ENCODE data around the gene DNAH6. TPM values are rescaled to one million over a fixed set of nuclear protein-coding genes. Genes with fewer than 3 reads are reported as not detected.

DNAH6 gene
- total RNA-seq, 1 donor from 2014 or later = 2.6 TPM

- H3K27ac Mint-ChIP-seq = no peak overlapping the region
Measured at GRCh38 chr2:84836215-84836614, 319.9 kb downstream of the DNAH6 start.

DNA sequence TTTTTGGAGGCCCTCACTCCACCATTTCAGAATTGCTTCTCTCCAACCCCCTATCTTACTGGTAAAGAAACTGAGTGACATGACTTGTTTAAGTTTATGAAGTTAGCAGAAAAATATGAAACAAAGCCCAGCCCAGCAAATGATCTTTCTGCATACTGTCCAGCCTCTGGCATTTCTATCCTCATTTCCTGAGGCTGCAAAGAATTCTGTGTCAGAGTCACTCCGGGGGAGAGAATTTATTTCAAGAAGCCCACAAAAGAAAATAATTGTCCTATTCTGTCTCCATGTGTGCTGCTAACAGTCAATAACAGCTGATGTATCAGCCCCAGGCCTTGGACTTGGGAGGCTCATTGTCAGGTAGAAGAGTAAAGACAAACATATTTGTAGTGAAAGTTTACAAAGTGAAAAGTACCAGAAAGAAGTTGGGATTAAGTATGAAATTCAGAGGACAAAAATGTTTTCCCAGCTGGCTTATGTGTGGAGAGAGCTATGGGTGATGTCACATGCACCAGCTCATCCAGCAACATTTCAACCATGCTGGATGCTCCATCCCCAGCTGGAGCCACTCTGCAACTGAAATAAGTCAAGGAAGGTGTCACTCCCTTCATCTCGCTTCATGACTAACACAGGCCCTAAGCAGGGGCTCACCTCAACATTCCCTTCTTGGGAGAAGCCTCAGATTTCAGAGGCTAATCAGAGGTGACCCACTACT, 322.3 kb downstream of the DNAH6 start:
- no peak for DNase-seq (ENCODE audit: low spot score)
- H3K4me1 ChIP-seq = peaks cover 6% of the 10 kb centered on the region
- Mint-ChIP-seq H3K27me3 (ENCODE audit: insufficient read depth, low read depth) (peaks cover 3% of the 10 kb centered on the region), H3K4me3 (no peak overlapping the region), H3K4me1 (peaks cover 8% of the 10 kb centered on the region), H3K9me3 (peaks cover 17% of the 10 kb centered on the region), H3K36me3 (no peaks in the 10 kb centered on the region), H3K27ac (no peak overlapping the region)
- H3K36me3 ChIP-seq = no peaks in the 10 kb centered on the region
- no peaks in the 10 kb centered on the region for H3K79me2 ChIP-seq (ENCODE audit: low read depth)
- H3K27ac ChIP-seq = no peak overlapping the region
- H3K27me3 ChIP-seq = no peaks in the 10 kb centered on the region
- TF ChIP-seq, protein P1, sequence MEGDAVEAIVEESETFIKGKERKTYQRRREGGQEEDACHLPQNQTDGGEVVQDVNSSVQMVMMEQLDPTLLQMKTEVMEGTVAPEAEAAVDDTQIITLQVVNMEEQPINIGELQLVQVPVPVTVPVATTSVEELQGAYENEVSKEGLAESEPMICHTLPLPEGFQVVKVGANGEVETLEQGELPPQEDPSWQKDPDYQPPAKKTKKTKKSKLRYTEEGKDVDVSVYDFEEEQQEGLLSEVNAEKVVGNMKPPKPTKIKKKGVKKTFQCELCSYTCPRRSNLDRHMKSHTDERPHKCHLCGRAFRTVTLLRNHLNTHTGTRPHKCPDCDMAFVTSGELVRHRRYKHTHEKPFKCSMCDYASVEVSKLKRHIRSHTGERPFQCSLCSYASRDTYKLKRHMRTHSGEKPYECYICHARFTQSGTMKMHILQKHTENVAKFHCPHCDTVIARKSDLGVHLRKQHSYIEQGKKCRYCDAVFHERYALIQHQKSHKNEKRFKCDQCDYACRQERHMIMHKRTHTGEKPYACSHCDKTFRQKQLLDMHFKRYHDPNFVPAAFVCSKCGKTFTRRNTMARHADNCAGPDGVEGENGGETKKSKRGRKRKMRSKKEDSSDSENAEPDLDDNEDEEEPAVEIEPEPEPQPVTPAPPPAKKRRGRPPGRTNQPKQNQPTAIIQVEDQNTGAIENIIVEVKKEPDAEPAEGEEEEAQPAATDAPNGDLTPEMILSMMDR (IDR thresholded peaks at IDR 0.05) = no peak
- TF ChIP-seq EZH2phosphoT487 (IDR thresholded peaks at IDR 0.05) (no peak), EZH2 (IDR thresholded peaks at IDR 0.05) (no peak)
- H4K20me1 ChIP-seq (ENCODE audit: low read depth) = no peaks in the 10 kb centered on the region
- H3K9ac ChIP-seq = no peak overlapping the region
- no peaks in the 10 kb centered on the region for H3F3A ChIP-seq (ENCODE audit: low read depth)
- H2AFZ ChIP-seq (replicated peaks) = no peak overlapping the region
- no peak overlapping the region for H3K4me2 ChIP-seq
- H3K4me3 ChIP-seq = no peak overlapping the region
- H3K9me3 ChIP-seq (ENCODE audit: low read depth) = peaks cover 5% of the 10 kb centered on the region

More at GRCh38 chr2:84836215-84836614, 319.9 kb downstream of the DNAH6 start:
- Mint-ChIP-seq H3K27me3 (ENCODE audit: insufficient read depth, low read depth) (peaks cover 2% of the 10 kb centered on the region), H3K4me1 (peaks cover 19% of the 10 kb centered on the region), H3K36me3 (no peaks in the 10 kb centered on the region), H3K9me3 (peaks cover 17% of the 10 kb centered on the region), H3K4me3 (no peak overlapping the region)
- Histone ChIP-seq H3K4me1 (peaks cover 14% of the 10 kb centered on the region), H3K27me3 (no peaks in the 10 kb centered on the region), H3F3A (ENCODE audit: low read depth) (no peaks in the 10 kb centered on the region), H3K9ac (no peak overlapping the region), H3K27ac (no peak overlapping the region), H4K20me1 (ENCODE audit: low read depth) (no peaks in the 10 kb centered on the region), H3K4me2 (no peak overlapping the region), H3K36me3 (no peaks in the 10 kb centered on the region), H2AFZ (replicated peaks) (no peak overlapping the region), H3K79me2 (ENCODE audit: low read depth) (no peaks in the 10 kb centered on the region), H3K4me3 (no peak overlapping the region), H3K9me3 (ENCODE audit: low read depth) (peaks cover 5% of the 10 kb centered on the region)
- TF ChIP-seq EZH2phosphoT487 (IDR thresholded peaks at IDR 0.05) (no peak), EZH2 (IDR thresholded peaks at IDR 0.05) (no peak)
- TF ChIP-seq, protein P1 (IDR thresholded peaks at IDR 0.05) = no peak
- DNase-seq (ENCODE audit: low spot score) = no peak

- no peak overlapping the region for H3K27ac Mint-ChIP-seq
- Histone ChIP-seq H3K36me3 (no peaks in the 10 kb centered on the region), H2AFZ (replicated peaks) (no peak overlapping the region), H3F3A (ENCODE audit: low read depth) (no peaks in the 10 kb centered on the region), H3K27ac (no peak overlapping the region), H4K20me1 (ENCODE audit: low read depth) (no peaks in the 10 kb centered on the region), H3K9me3 (ENCODE audit: low read depth) (peaks cover 5% of the 10 kb centered on the region), H3K27me3 (no peaks in the 10 kb centered on the region), H3K4me3 (no peak overlapping the region), H3K4me2 (no peak overlapping the region), H3K9ac (no peak overlapping the region), H3K4me1 (peaks cover 6% of the 10 kb centered on the region), H3K79me2 (ENCODE audit: low read depth) (no peaks in the 10 kb centered on the region)
- no peaks in the 10 kb centered on the region for H3K36me3 Mint-ChIP-seq
- H3K4me1 Mint-ChIP-seq = peaks cover 8% of the 10 kb centered on the region
- peaks cover 19% of the 10 kb centered on the region for H3K9me3 Mint-ChIP-seq
- no peak overlapping the region for H3K4me3 Mint-ChIP-seq
- peaks cover 2% of the 10 kb centered on the region for H3K27me3 Mint-ChIP-seq (ENCODE audit: insufficient read depth, low read depth)
- no peak for DNase-seq (ENCODE audit: low spot score)
- TF ChIP-seq EZH2 (IDR thresholded peaks at IDR 0.05) (no peak), EZH2phosphoT487 (IDR thresholded peaks at IDR 0.05) (no peak)
- TF ChIP-seq, protein P1 (IDR thresholded peaks at IDR 0.05) = no peak
Measured at GRCh38 chr2:84839851-84840250, 323.6 kb downstream of the DNAH6 start.

Measured in neural progenitor cell (in vitro differentiated cells).